Lower leg skin (tissue), 3 donors: Measurements from ENCODE around the gene HOXD13.

Experiments used
- POLR2A ChIP-seq, 2 donors: fragments of 450-650 bp; IDR thresholded peaks; one replicate each; pipeline ENCODE4 v1.6.1; 2016 to 2017; ENCODE audit warnings: antibody characterized with exemption in 2 of 2, mild to moderate bottlenecking in 1 of 2, moderate library complexity in 1 of 2
- TF ChIP-seq, protein P1 (sequence below), 3 donors: fragments of 450-650 bp; IDR thresholded peaks; one replicate each; pipeline ENCODE4 v1.5.1; 2016; ENCODE audit warnings: antibody characterized with exemption in 3 of 3, mild to moderate bottlenecking in 3 of 3, moderate library complexity in 2 of 3

DNA sequence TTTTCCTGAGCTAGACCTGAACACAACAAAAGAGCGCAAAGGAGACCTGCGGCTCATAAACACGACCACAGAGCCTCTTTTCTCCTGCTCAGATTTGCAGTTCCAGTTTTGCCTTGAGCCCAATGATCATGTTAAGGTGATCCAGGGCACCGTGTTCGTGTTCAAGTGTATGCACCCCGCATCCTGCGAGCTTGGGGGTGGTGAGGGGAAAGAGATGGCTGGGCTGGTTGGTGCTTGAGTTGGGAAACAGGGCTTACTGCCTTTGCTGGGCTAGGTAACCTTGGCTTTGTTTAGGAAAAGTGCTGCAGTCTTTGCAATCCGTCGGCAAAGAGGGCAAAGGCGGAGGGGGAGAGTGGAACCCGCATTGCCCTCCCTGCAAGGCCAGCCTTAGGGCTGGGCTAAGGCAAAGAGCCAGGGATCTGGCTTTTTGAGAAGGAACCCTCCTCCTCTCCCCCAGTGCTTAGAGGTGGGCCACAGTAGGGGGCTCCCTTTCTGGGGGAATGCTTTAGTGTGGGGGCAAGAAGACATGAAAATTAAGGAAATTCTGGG is 25.4 kb downstream of the HOXD13 start:
- TF ChIP-seq, protein P1, sequence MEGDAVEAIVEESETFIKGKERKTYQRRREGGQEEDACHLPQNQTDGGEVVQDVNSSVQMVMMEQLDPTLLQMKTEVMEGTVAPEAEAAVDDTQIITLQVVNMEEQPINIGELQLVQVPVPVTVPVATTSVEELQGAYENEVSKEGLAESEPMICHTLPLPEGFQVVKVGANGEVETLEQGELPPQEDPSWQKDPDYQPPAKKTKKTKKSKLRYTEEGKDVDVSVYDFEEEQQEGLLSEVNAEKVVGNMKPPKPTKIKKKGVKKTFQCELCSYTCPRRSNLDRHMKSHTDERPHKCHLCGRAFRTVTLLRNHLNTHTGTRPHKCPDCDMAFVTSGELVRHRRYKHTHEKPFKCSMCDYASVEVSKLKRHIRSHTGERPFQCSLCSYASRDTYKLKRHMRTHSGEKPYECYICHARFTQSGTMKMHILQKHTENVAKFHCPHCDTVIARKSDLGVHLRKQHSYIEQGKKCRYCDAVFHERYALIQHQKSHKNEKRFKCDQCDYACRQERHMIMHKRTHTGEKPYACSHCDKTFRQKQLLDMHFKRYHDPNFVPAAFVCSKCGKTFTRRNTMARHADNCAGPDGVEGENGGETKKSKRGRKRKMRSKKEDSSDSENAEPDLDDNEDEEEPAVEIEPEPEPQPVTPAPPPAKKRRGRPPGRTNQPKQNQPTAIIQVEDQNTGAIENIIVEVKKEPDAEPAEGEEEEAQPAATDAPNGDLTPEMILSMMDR (IDR thresholded peaks at IDR 0.05): no peak
- TF ChIP-seq POLR2A (IDR thresholded peaks at IDR 0.05): no peak
